ENCODE measurements around the gene ABCG5. TPM values are rescaled to one million over a fixed set of nuclear protein-coding genes. Genes with fewer than 3 reads are reported as not detected.

The ABCG5 gene
- not detected for total RNA-seq

DNA sequence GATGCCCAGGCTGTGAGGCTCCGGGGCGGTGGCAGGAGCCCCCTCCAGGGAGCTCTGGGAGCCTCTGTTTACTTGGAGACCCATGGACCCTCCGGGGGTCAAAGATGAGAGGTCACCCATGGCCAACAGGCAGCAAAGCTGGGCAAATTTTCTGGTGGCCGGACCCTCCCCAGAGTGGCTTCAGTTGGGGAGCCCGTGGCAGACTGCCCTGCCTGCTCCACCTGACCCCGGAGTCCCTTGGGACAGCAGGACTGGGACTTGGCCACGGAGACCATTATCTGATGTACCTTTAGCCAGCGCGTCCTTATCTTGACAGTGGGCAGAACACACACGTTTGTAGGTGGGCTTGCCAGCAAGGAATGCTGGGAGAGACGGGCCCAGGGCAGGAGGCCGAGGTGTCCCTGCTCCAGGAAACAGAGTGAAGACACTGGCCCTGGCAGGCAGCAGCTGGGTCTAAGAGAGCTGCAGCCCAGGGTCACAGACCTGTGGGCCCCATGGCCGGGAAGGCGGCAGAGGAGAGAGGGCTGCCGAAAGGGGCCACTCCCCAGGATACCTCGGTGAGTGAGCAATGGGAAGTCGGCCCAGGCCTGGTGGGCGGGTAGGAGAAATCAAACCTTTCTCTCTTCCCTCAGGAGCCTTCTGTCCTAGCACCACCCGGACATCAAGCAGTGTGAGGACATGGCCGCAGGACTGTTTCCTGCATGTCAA, at the start of gene ABCG5, which contains the start of gene ABCG8:
ABCG5 (minus strand) TSS at position 280 of the 708 bp plus-strand sequence; CDS start at position 120, 160 bp downstream.
ABCG8 (plus strand) TSS at position 412 of the 708 bp plus-strand sequence; CDS start at position 495, 83 bp downstream.
- H3K9me3 ChIP-seq: no peaks in the 10 kb centered on the region
- H3K4me1 ChIP-seq: no peaks in the 10 kb centered on the region
- no peak for DNase-seq (ENCODE audit: low spot score)
- no peak within 1 kb of the TSS for H3K27ac ChIP-seq
- H3K4me3 ChIP-seq: no peak within 1 kb of the TSS
- H3K36me3 ChIP-seq: no peaks in the 10 kb centered on the region
- TF ChIP-seq, protein P1, sequence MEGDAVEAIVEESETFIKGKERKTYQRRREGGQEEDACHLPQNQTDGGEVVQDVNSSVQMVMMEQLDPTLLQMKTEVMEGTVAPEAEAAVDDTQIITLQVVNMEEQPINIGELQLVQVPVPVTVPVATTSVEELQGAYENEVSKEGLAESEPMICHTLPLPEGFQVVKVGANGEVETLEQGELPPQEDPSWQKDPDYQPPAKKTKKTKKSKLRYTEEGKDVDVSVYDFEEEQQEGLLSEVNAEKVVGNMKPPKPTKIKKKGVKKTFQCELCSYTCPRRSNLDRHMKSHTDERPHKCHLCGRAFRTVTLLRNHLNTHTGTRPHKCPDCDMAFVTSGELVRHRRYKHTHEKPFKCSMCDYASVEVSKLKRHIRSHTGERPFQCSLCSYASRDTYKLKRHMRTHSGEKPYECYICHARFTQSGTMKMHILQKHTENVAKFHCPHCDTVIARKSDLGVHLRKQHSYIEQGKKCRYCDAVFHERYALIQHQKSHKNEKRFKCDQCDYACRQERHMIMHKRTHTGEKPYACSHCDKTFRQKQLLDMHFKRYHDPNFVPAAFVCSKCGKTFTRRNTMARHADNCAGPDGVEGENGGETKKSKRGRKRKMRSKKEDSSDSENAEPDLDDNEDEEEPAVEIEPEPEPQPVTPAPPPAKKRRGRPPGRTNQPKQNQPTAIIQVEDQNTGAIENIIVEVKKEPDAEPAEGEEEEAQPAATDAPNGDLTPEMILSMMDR (IDR thresholded peaks at IDR 0.05): no peak
- H3K27me3 ChIP-seq: no peaks in the 10 kb centered on the region

DNA sequence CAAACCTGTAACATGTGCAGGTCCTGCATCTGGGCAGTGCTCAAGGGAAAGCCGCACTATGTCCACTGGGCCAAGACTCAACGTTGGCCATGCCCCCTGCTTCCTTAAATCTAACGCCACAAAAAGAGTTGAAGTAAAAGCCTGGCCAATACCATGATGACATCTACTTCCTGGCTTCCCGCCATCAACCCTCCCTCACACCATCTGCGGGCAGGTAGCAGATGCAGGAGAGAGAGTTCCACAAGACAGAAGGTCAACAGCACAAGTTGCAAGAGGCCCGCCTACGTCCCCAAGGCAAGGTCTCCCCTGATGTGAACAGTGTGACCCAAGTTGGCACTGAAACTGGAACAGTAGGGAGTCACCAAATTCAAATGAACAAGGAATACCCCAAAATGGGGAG, 48.5 kb upstream of the ABCG5 start:
- no peaks in the 10 kb centered on the region for H3K27me3 ChIP-seq
- DNase-seq (ENCODE audit: low spot score): no peak
- H3K4me1 ChIP-seq: no peaks in the 10 kb centered on the region
- no peak overlapping the region for H3K27ac ChIP-seq
- TF ChIP-seq, protein P1 (IDR thresholded peaks at IDR 0.05): no peak
- peaks cover 43% of the 10 kb centered on the region for H3K36me3 ChIP-seq
- no peaks in the 10 kb centered on the region for H3K9me3 ChIP-seq
- no peak overlapping the region for H3K4me3 ChIP-seq

DNA sequence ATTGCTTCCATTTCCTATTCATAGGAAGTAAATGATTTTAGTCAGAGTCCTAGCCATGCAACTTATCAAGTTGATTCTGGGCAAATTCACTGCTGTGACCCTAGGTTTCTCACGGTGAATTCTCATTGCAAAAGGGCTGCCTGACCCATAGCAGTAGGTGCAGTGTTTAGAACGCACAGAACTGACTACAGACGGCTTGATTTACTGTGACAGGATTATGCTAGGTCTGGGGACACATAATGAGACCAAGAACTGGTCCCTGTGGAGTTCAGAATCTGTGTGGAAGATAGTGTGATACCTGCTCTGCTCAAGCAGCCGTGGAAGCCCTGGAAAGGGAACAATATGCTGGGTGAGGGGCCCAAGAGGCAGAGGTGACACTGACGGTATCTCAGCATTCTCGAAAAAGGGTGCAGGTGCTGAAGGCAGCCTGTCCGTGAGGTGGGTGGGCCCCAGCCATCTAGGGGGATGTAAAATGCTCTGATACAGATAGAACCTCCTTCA, 46.5 kb upstream of the ABCG5 start:
- no peak overlapping the region for H3K4me3 ChIP-seq
- DNase-seq (ENCODE audit: low spot score): no peak
- no peaks in the 10 kb centered on the region for H3K27me3 ChIP-seq
- H3K27ac ChIP-seq: no peak overlapping the region
- H3K9me3 ChIP-seq: no peaks in the 10 kb centered on the region
- H3K4me1 ChIP-seq: no peaks in the 10 kb centered on the region
- TF ChIP-seq, protein P1 (IDR thresholded peaks at IDR 0.05): no peak
- peaks cover 29% of the 10 kb centered on the region for H3K36me3 ChIP-seq

DNA sequence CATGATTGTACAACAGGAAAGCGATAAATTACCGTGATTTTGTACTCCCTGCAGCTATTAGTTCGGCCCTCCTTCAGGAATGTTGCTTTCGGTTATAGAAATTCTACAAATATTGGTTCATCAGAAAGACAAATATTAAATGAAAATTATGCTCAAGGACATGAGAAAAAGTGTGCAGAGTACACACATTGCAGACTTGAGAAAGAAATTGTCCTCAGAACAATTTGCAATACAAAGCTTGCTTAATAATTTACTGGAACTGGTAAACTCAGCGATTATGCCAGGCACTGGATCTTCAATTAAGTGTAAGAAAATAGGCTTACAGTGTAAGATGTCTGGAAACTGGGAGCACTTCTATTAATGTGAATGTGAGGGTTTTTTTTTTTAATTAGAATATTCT, 46.0 kb upstream of the ABCG5 start:
- Histone ChIP-seq H3K36me3 (peaks cover 26% of the 10 kb centered on the region), H3K9me3 (no peaks in the 10 kb centered on the region), H3K27ac (no peak overlapping the region), H3K4me1 (no peaks in the 10 kb centered on the region), H3K27me3 (no peaks in the 10 kb centered on the region), H3K4me3 (no peak overlapping the region)
- TF ChIP-seq, protein P1 (IDR thresholded peaks at IDR 0.05): no peak
- no peak for DNase-seq (ENCODE audit: low spot score)

DNA sequence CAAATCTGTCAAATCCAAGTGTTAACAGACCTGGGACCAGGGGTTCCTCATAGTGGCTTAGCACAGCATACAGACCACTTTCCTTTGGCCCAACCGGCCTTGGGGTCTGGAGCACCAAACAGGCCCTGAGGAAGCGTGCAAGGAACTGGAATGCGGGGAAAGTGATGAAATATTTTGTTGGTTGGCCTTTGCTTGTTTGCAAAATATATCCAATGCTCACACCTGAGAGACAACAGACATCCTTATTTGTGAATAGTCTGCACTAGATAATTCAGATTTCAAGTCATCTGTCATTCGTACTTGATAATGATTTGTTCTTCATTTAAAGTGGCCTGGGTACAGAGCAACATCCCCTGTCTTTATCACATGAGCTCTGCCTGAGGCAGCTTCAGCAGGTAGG, 43.7 kb upstream of the ABCG5 start:
- no peaks in the 10 kb centered on the region for H3K27me3 ChIP-seq
- peaks cover 7% of the 10 kb centered on the region for H3K36me3 ChIP-seq
- no peaks in the 10 kb centered on the region for H3K9me3 ChIP-seq
- DNase-seq (ENCODE audit: low spot score): no peak
- no peak overlapping the region for H3K27ac ChIP-seq
- no peak overlapping the region for H3K4me3 ChIP-seq
- TF ChIP-seq, protein P1 (IDR thresholded peaks at IDR 0.05): no peak
- H3K4me1 ChIP-seq: no peaks in the 10 kb centered on the region

Measured in right atrium auricular region (tissue), 2 donors.